ENCODE measurements around the gene FAM204A. TPM values are rescaled to one million over a fixed set of nuclear protein-coding genes. Genes with fewer than 3 reads are reported as not detected.

Gene FAM204A
- total RNA-seq, 1 experiment from 2014 or later, result 44.4 TPM

DNA sequence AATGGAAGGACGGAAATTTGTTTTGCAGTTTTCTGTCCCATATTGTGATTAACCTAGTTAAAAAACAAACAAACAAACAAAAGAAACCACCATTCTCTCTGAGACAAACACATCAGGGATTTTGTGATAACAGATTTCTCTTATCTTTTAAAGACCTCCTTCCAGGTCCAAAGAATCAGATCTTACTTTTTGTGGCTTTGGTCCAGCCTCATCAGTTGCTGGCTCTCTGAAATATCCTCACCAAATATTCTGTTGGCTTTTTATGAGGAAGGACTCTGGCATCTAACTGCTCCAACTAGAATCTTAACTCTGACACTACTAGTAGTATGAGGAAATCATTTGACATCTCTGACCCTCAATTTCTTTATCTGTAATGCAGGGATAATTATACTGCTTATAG lies 4.8 kb downstream of the FAM204A start:
- no peak for DNase-seq
- H3K4me2 ChIP-seq, result no peak overlapping the region
- peaks cover 16% of the 10 kb centered on the region for H3K79me2 ChIP-seq (ENCODE audit: low read depth)
- no peaks in the 10 kb centered on the region for H3K9me2 ChIP-seq (ENCODE audit: insufficient read depth)
- no peak overlapping the region for H2AFZ ChIP-seq
- no peaks in the 10 kb centered on the region for H3F3A ChIP-seq (ENCODE audit: insufficient read depth, low read depth)
- BruUV-seq (replicated peaks), result no TSS peak
- TF ChIP-seq, protein P1, sequence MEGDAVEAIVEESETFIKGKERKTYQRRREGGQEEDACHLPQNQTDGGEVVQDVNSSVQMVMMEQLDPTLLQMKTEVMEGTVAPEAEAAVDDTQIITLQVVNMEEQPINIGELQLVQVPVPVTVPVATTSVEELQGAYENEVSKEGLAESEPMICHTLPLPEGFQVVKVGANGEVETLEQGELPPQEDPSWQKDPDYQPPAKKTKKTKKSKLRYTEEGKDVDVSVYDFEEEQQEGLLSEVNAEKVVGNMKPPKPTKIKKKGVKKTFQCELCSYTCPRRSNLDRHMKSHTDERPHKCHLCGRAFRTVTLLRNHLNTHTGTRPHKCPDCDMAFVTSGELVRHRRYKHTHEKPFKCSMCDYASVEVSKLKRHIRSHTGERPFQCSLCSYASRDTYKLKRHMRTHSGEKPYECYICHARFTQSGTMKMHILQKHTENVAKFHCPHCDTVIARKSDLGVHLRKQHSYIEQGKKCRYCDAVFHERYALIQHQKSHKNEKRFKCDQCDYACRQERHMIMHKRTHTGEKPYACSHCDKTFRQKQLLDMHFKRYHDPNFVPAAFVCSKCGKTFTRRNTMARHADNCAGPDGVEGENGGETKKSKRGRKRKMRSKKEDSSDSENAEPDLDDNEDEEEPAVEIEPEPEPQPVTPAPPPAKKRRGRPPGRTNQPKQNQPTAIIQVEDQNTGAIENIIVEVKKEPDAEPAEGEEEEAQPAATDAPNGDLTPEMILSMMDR (conservative IDR thresholded peaks at IDR 0.05), result no peak
- TF ChIP-seq EZH2 (IDR thresholded peaks at IDR 0.05; ENCODE audit: low read depth), result no peak
- POLR2A ChIA-PET (ENCODE audit: unreplicated experiment), result no interaction called here
- intact Hi-C loops (cut with micrococcal nuclease; ENCODE audit: unreplicated experiment), result no loop called here
- H4K20me1 ChIP-seq (ENCODE audit: insufficient read depth), result no peaks in the 10 kb centered on the region
- H3K4me3 ChIP-seq, result no peak overlapping the region
- H3K4me1 ChIP-seq (replicated peaks; ENCODE audit: insufficient read depth), result peaks cover 5% of the 10 kb centered on the region; the same call in 1 of the 2 replicates
- no peaks in the 10 kb centered on the region for H3K27me3 ChIP-seq (ENCODE audit: insufficient read depth, low read depth)
- H3K36me3 ChIP-seq (ENCODE audit: low read depth), result peaks cover 5% of the 10 kb centered on the region; the same call in 1 of the 2 replicates
- CTCF ChIA-PET, result no interaction called here
- no peak overlapping the region for H3K27ac ChIP-seq
- H3K9me3 ChIP-seq (ENCODE audit: insufficient read depth, low read depth), result no peaks in the 10 kb centered on the region

DNA sequence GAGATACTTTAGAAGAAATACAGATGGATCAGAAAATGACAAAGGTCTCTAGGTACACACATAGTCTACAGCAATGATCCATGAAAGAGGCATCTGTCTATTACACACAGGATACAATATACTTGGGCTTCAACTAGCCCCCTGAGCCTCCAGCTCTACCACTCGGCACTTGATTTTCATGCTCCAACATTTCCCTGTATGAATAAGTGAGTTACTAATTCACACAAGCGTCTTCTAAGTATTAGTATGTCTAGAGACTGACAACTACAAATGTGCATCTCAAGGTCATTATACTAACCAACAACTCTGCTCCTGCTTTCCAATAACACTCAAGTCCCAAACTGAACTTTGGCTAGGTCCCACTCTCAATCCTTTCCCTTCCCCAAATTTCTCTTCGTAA lies 8.3 kb downstream of the FAM204A start:
- H4K20me1 ChIP-seq (ENCODE audit: insufficient read depth), result no peaks in the 10 kb centered on the region
- no peaks in the 10 kb centered on the region for H3K27me3 ChIP-seq (ENCODE audit: insufficient read depth, low read depth)
- ChIA-PET POLR2A (ENCODE audit: unreplicated experiment) (no interaction called here), CTCF (no interaction called here)
- TF ChIP-seq EZH2 (IDR thresholded peaks at IDR 0.05; ENCODE audit: low read depth), result no peak
- TF ChIP-seq, protein P1 (conservative IDR thresholded peaks at IDR 0.05), result no peak
- H3K79me2 ChIP-seq (ENCODE audit: low read depth), result no peaks in the 10 kb centered on the region
- H3K27ac ChIP-seq, result no peak overlapping the region
- no peaks in the 10 kb centered on the region for H3K4me1 ChIP-seq (replicated peaks; ENCODE audit: insufficient read depth)
- H3K36me3 ChIP-seq (ENCODE audit: low read depth), result peaks cover 13% of the 10 kb centered on the region; the same call in 1 of the 2 replicates
- no peaks in the 10 kb centered on the region for H3K9me3 ChIP-seq (ENCODE audit: insufficient read depth, low read depth)
- H3K4me2 ChIP-seq, result no peak overlapping the region
- no peak overlapping the region for H2AFZ ChIP-seq
- H3F3A ChIP-seq (ENCODE audit: insufficient read depth, low read depth), result no peaks in the 10 kb centered on the region
- no peaks in the 10 kb centered on the region for H3K9me2 ChIP-seq (ENCODE audit: insufficient read depth)
- intact Hi-C loops (cut with micrococcal nuclease; ENCODE audit: unreplicated experiment), result no loop called here
- no TSS peak for BruUV-seq (replicated peaks)
- H3K4me3 ChIP-seq, result no peak overlapping the region
- no peak for DNase-seq

DNA sequence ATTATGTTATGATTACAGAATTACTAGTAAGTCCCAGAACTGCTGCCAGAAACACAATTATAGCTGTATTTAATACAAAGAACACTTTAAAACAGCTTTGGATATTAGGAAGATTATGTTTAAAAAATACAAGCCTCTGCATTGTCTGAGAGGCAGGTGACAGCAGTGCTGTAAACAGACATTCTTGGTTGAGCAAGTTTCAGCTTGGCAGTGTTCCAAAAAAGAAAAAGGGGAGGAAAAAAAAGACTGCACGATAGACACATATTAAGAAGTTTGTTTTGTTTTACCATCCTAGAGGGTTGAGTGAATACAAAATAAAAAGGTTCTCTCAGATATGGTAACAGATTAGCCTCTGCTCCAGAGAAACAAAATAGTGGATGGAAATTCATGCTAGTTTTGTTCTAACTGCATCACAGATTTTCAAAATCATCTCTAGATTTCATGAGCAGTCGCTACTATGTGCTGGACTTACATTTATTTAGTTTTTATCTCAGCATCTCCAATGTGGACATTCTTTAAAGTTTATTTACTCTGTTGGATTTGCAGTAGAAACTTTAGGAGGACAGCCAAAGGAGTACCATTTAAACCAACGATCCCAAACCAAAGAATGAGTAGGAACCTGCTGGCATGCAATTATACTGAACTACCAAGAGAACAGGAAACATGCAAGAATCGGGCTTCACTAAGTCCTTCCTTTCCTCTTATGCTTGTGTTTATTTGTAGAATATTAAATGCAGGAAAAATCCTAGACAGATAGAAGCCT lies 9.0 kb downstream of the FAM204A start:
- BruUV-seq (replicated peaks), result no TSS peak
- DNase-seq, result no peak
- TF ChIP-seq, protein P1 (conservative IDR thresholded peaks at IDR 0.05), result no peak
- TF ChIP-seq EZH2 (IDR thresholded peaks at IDR 0.05; ENCODE audit: low read depth), result no peak
- no peaks in the 10 kb centered on the region for H3K9me2 ChIP-seq (ENCODE audit: insufficient read depth)
- no peaks in the 10 kb centered on the region for H3F3A ChIP-seq (ENCODE audit: insufficient read depth, low read depth)
- H3K27me3 ChIP-seq (ENCODE audit: insufficient read depth, low read depth), result no peaks in the 10 kb centered on the region
- no peak overlapping the region for H3K27ac ChIP-seq
- CTCF ChIA-PET, result no interaction called here
- H3K4me1 ChIP-seq (replicated peaks; ENCODE audit: insufficient read depth), result no peaks in the 10 kb centered on the region
- H4K20me1 ChIP-seq (ENCODE audit: insufficient read depth), result no peaks in the 10 kb centered on the region
- H2AFZ ChIP-seq, result no peak overlapping the region
- intact Hi-C loops (cut with micrococcal nuclease; ENCODE audit: unreplicated experiment), result no loop called here
- no peak overlapping the region for H3K4me2 ChIP-seq
- no peaks in the 10 kb centered on the region for H3K79me2 ChIP-seq (ENCODE audit: low read depth)
- H3K36me3 ChIP-seq (ENCODE audit: low read depth), result peaks cover 13% of the 10 kb centered on the region; the same call in 1 of the 2 replicates
- POLR2A ChIA-PET (ENCODE audit: unreplicated experiment), result no interaction called here
- no peaks in the 10 kb centered on the region for H3K9me3 ChIP-seq (ENCODE audit: insufficient read depth, low read depth)
- H3K4me3 ChIP-seq, result no peak overlapping the region
